Epidermal melanocyte (primary cell): Measurements from ENCODE around the gene ELMO2.

Experiments
- DNase-seq: peaks from one replicate; pipeline ENCODE4 v3.0.0; 2011; ENCODE audit warnings: low spot score; ENCODE audit not compliant: insufficient read length

ELMO2 gene

GRCh38 chr20:46333161-46333991, 73.0 kb downstream of the ELMO2 start:
- no peak for DNase-seq

- DNase-seq = no peak
Measured at GRCh38 chr20:46332373-46333160, 73.8 kb downstream of the ELMO2 start.

GRCh38 chr20:46331611-46332361, 74.6 kb downstream of the ELMO2 start:
- DNase-seq = no peak

DNA sequence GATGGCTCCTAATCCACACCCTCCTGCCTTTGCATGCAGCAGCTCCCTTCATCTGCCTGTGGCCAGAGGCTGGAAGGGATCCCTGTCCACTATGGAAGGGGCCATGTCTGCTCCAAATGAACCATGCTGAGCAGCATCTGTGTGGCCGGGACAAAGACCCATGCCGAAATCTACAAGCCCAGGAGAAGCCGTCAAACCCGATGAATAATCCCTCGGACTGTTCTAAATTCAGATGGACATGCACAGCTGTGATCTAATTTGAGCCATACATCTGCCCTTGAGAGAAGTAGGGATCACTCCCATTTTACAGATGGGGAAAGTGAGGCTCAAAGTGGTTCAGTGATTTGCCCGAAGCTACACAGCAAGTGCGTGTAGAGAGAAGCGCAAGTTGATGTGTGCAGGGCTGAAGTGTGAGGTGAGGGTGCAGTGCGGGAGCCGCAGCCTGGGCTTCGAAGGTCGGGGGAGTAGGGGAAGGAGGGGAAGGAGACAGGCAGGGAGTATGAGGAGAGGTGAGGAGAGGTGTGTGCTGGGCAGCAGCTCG, 75.5 kb downstream of the ELMO2 start:
- no peak for DNase-seq

DNA sequence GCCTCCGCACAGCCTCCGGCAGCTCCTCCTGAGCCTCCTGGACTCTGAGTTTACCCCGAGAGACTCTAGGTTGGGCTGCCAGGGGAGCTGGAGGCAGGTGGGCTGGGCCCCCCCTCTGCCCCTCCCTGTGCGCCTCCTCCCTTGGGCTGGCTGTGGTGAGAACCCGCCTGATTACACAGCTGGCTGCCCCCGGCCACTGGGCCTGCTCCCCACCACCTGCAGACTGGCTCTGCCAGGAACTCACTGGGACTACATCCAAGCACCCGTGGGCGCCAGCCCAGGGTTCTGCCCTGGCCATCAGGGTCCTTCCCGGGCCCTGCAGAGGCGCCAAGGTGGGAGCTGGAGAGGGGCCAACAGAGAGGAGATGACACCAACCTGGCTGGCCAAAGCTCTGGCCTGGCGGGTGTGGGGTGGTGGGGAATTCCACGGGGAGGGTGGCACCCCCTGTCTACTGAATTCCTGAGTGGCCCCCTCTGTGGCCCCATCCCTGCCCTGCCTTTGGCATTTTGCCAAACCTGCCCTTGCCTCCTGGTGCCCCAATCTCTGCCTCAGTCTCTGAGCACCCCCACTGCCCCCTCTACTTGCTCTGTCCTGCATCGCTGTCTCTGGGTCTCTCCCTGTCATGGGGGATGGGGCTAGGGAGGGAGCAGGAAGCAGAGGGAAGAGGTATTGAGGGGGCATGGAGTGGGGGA, 76.2 kb downstream of the ELMO2 start:
- DNase-seq = no peak

GRCh38 chr20:46328200-46328882, 78.1 kb downstream of the ELMO2 start:
- DNase-seq = no peak

GRCh38 chr20:46327557-46327956, 78.9 kb downstream of the ELMO2 start:
- DNase-seq = no peak

DNA sequence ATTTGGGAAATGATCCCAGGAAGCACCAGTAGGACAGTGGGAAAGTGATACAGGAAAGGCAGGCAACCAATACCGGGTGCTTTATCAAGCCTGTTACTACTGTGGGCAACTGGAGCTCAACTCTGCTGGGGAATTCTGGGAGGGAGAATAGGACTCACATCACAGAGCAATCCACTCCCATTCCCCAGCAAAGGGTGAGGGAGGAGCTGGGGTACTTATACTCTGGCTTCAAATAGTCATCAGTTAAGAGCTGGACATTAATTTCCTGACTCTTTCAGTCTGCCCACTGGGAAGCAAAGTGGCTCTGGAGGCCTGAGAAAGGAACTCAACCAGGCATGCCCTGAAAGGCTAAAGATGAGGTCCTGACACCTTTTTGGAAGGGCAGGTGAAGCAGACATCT, 80.6 kb downstream of the ELMO2 start:
- no peak for DNase-seq

GRCh38 chr20:46324960-46325703, 81.3 kb downstream of the ELMO2 start:
- DNase-seq = no peak

- DNase-seq = no peak
Measured at GRCh38 chr20:46324379-46324778, 82.0 kb downstream of the ELMO2 start.

DNA sequence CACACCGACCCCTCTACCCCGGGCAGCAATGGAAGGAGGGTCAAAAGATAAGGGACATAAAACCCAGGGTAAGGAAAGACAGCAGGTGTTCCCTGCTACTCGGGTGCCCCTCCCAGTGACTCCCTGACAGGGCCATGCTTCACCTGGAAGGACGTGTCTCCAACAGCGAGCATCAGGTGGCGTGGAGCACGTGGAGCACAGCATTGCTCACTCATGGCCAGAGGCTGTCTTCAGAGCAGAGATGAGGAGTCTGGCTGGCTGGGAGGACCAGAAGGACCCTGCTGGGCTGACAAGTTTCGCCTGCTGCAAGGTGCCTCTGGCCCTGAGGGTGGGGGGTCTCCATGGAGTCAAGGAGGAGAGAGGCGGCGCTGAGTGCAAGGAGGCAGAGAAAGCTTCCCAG, 82.9 kb downstream of the ELMO2 start:
- DNase-seq = no peak

DNA sequence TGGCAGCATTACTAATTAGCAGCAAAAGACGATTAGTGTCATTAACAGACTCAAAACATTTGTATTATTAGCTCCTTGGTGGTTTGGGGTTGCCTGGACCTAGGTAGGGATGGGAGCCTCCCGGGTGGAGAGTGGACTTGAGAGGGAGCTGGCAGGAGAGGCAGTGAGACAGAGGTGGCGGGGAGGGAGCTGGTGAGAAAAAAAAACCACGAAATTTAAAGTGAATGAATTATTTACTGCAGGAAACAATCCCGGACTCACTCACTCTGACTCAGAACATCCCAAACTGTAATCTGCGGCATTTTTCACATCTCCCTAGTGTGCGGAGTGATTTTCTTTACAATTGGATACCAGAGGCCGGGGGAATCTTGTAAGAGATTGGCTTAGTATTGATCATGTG, 83.8 kb downstream of the ELMO2 start:
- DNase-seq = no peak

DNA sequence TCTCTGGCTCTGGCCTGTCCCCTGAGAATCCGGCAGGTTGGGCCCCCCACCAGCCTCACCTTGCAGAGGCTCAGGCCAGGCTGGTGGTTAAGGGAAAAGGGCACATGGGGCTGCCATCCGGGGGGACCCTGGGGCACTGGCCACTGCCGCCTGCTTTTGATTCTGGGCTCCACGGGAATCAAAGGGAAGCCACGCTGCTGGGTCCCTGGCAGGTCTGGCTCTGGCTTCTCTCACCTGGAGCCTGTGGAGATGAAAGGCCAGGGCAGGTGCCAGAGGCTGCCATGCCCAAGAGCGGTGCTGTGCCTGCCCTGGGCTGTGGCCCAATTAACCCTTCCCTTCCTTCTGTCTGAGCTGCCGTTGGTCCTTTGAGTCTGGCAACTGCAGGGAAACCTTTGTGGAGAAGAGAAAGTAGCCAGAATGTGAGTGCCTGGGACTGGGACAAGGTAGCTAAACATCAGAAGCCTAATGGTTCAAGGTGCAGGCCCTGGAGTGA, 88.7 kb downstream of the ELMO2 start:
- DNase-seq = no peak

DNA sequence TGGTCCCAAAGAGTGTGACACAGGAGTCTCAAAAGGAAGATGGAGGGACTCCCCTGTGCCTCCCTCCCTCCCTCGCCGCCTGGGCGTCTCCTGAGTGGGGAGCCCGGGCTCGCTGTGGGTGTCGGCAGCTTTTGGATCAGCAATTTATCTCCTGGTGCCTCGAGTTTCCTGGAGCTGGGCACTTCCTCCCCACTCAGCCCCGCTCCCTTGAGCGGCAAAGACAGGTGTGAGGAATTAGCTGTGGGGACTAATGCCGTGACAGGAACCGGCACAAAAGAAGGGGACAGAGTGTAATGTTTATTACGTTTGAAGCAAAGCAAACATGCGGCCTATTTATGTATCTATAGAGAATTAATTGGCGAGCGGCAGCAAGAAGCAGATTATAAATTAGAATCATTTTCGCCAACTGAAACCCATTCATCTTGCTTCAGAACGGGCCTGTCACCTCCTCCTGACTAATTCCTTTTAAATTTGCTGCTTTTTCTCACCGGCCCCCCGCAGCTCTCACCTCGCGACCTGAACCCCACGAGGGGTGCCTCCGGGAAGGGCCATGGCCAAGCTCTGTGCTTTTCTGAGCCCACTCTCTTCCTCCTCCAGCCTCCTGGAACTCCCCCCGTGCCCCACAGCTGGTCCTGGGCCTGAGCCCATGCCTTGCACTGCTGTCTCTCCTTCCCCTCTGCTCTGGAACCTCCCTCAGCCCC, 89.3 kb downstream of the ELMO2 start:
- DNase-seq = no peak
